K562 (cell line): ENCODE data around the gene TLCD5. TPM values are rescaled to one million over a fixed set of nuclear protein-coding genes. Genes with fewer than 3 reads are reported as not detected.

Source experiments
- ARHGAP35 ChIP-seq: fragments of 450-650 bp; IDR thresholded peaks from 2 replicates; pipeline ENCODE4 v1.6.1; 2018; ENCODE audit not compliant: partially characterized antibody
- BDP1 ChIP-seq: IDR thresholded peaks from 3 replicates; pipeline ENCODE4 v1.6.1; 2011; ENCODE audit not compliant: insufficient read length, insufficient read depth
- GABPB1 ChIP-seq: sonication (generic); formaldehyde crosslinking; IDR thresholded peaks from 2 replicates; pipeline ENCODE4 v1.8.0; 2022; ENCODE audit warnings: mild to moderate bottlenecking, missing genetic modification reagents
- KAT2B ChIP-seq: IDR thresholded peaks from one replicate; pipeline ENCODE4 v1.6.1; 2012; ENCODE audit warnings: low read depth, mild to moderate bottlenecking, control low read depth, inconsistent platforms, low read length, moderate library complexity
- LARP7 ChIP-seq: fragments of 450-650 bp; IDR thresholded peaks from 2 replicates; pipeline ENCODE4 v1.6.1; 2016
- MAFF ChIP-seq: IDR thresholded peaks from 2 replicates; pipeline ENCODE4 v1.6.1; 2012; ENCODE audit warnings: low read length, improper control_type of control experiment
- NFIC ChIP-seq: fragments of 450-650 bp; IDR thresholded peaks from 2 replicates; pipeline ENCODE4 v1.6.1; 2017; ENCODE audit warnings: mild to moderate bottlenecking, inconsistent platforms
- NONO ChIP-seq, 2 experiments: fragments of 200-400 bp in 1 of 2; fragments of 450-650 bp in 1 of 2; formaldehyde crosslinking in 1 of 2; IDR thresholded peaks; 2 replicates each; pipeline ENCODE4 v1.6.1; 2017; ENCODE audit warnings: low read depth in 2 of 2, mild to moderate bottlenecking in 2 of 2, moderate library complexity in 2 of 2, low read length in 1 of 2
- SMC3 ChIP-seq: conservative IDR thresholded peaks from 2 replicates; pipeline ENCODE4 v1.6.1; 2011; ENCODE audit warnings: low read depth, low read length, improper control_type of control experiment; ENCODE audit not compliant: insufficient read depth
- SP2 ChIP-seq: IDR thresholded peaks from 2 replicates; pipeline ENCODE4 v1.6.1; 2011; ENCODE audit warnings: mild to moderate bottlenecking, low read depth, low read length, moderate library complexity; ENCODE audit not compliant: poor library complexity, severe bottlenecking; ENCODE audit errors: extremely low read depth
- SREBF2 ChIP-seq: sonication (generic); formaldehyde crosslinking; IDR thresholded peaks from 2 replicates; pipeline ENCODE4 v1.4.0; 2020; ENCODE audit warnings: mild to moderate bottlenecking, missing genetic modification reagents
- TAF1 ChIP-seq: IDR thresholded peaks from 2 replicates; pipeline ENCODE4 v1.6.1; 2011; ENCODE audit warnings: mild to moderate bottlenecking, low read length, moderate library complexity; ENCODE audit not compliant: insufficient read depth, control insufficient read depth, severe bottlenecking; ENCODE audit errors: extremely low read depth
- TRIM24 ChIP-seq, 2 experiments: fragments of 450-650 bp; IDR thresholded peaks; 2 replicates each; pipeline ENCODE4 v1.6.1; 2016
- ZKSCAN1 ChIP-seq: fragments of 150-350 bp; IDR thresholded peaks from 2 replicates; pipeline ENCODE4 v1.6.1; 2016; ENCODE audit warnings: low read depth, low read length
- ZNF133 ChIP-seq: fragments of 250-450 bp; sonication (Bioruptor Pico); IDR thresholded peaks from 2 replicates; pipeline ENCODE4 v1.4.0; 2020; ENCODE audit warnings: mild to moderate bottlenecking
- ZNF445 ChIP-seq: fragments of 250-450 bp; sonication (Bioruptor Pico); IDR thresholded peaks from 2 replicates; pipeline ENCODE4 v1.4.0; 2020; ENCODE audit warnings: low read depth, mild to moderate bottlenecking, moderate library complexity
- ZNF551 ChIP-seq: fragments of 250-450 bp; sonication (Bioruptor Pico); IDR thresholded peaks from 2 replicates; pipeline ENCODE4 v1.5.0; 2021; ENCODE audit warnings: mild to moderate bottlenecking, moderate library complexity
- ZNF695 ChIP-seq: fragments of 450-650 bp; formaldehyde crosslinking; IDR thresholded peaks from 2 replicates; pipeline ENCODE4 v1.4.0; 2020; ENCODE audit warnings: mild to moderate bottlenecking, moderate library complexity
- ZNF780A ChIP-seq: fragments of 250-450 bp; sonication (Bioruptor Pico); IDR thresholded peaks from 2 replicates; pipeline ENCODE4 v1.5.0; 2021; ENCODE audit warnings: mild to moderate bottlenecking
- polyA plus RNA-seq, 8 experiments: library from polyadenylated mRNA; depleted of rRNA in 4 of 8; stranded (reverse) in 5 of 8; unstranded in 3 of 8; fragments of >200 nt; fragmentation: Nextera tagmentation in 2 of 8; fragmentation: Illumina TruSeq in 1 of 8; extraction: Ambion mirVana in 2 of 8; extraction: Trizol in 1 of 8; gene quantifications; 2 replicates each; pipeline versions ENCODE4 v1.2.1 to v1.2.3, GENCODE V29; 2011 to 2014; ENCODE audit warnings: inconsistent platforms in 1 of 8, missing spikeins in 1 of 8
- total RNA-seq, 7 experiments: library from RNA; depleted of rRNA in 6 of 7; stranded (reverse); fragments of >200 nt in 6 of 7; fragmentation: Illumina TruSeq in 2 of 7; extraction: Trizol in 2 of 7; gene quantifications; 2 replicates each; pipeline versions ENCODE4 v1.2.1 to v1.2.3, GENCODE V29; 2011 to 2021; ENCODE audit warnings: low replicate concordance in 1 of 7
- TF ChIP-seq, protein P1 (sequence below): fragments of 450-650 bp; formaldehyde crosslinking; IDR thresholded peaks from 2 replicates; pipeline ENCODE4 v1.4.0; 2020; ENCODE audit warnings: mild to moderate bottlenecking, moderate library complexity
- TF ChIP-seq, protein P2 (sequence below): fragments of 250-450 bp; sonication (Bioruptor Pico); IDR thresholded peaks from 2 replicates; pipeline ENCODE4 v1.9.0; 2021; ENCODE audit warnings: mild to moderate bottlenecking, inconsistent platforms
- TF ChIP-seq, protein P3 (sequence below): fragments of 250-450 bp; sonication (Bioruptor Pico); IDR thresholded peaks from 2 replicates; pipeline ENCODE4 v1.5.0; 2021; ENCODE audit warnings: mild to moderate bottlenecking, moderate library complexity

The TLCD5 gene
- total and polyA plus RNA-seq, 9 of the 15 experiments (the other 6 are each of a cell fraction or from before 2014, with no cell fraction given) = 0.94 to 5.1 (median 1.6) TPM

DNA sequence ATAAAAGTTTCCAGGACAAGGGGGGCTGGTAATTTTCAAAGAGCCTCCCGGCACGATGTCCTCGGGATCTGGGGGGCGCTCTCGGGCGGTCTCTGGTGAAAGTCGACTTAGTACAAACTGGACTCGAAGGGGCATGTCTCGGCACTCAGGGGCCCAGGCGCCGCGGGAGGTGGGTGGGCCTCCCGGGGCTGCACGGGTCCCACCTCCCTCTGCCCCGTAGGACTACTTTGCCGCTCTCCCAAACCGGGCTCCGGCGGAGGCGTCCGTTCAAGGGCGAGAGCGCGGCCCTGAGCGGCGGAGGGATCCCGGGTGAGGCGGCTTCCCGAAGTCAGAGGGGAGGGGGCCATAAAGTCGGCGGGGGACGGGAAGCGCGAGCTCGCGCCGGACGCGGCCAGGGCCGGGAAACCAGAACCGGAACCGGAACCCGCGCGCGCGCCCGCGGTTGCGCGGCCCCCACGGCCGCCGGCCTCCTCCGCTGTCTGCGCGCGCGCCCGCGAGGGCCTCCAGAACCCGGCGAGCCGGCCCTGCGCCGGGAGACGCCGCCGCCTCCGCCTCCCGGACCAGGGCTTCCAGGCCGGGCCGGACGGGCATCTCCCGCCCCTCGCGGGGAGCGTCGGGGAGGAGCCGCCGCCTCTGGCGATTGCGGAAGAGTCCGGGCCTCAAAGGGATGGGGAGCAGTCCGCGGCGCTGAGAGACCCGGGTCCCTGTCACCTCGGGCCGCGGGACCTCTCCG is 11.0 kb downstream of the TLCD5 start, which contains the start of gene ARHGEF12 (continued):
- TF ChIP-seq, protein P1, sequence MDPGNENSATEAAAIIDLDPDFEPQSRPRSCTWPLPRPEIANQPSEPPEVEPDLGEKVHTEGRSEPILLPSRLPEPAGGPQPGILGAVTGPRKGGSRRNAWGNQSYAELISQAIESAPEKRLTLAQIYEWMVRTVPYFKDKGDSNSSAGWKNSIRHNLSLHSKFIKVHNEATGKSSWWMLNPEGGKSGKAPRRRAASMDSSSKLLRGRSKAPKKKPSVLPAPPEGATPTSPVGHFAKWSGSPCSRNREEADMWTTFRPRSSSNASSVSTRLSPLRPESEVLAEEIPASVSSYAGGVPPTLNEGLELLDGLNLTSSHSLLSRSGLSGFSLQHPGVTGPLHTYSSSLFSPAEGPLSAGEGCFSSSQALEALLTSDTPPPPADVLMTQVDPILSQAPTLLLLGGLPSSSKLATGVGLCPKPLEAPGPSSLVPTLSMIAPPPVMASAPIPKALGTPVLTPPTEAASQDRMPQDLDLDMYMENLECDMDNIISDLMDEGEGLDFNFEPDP (CRISPR knock-in tag) = no peak
- TF ChIP-seq ZKSCAN1 (0 out of 2 replicates have a peak, but pooled peaks have one; percentile 12), TRIM24 (IDR thresholded peaks at IDR 0.05) (peak in 1 of 2 experiments; percentile 59; a peak in 2 of 4 replicates), KAT2B (no peak), SP2 (no peak), ZNF780A (CRISPR knock-in tag) (no peak), TAF1 (peak; percentile 74), LARP7 (no peak), ZNF133 (CRISPR knock-in tag) (no peak), SREBF2 (no peak), SMC3 (peak; percentile 43; the same call in 1 of the 2 replicates), ZNF695 (CRISPR knock-in tag) (no peak), NFIC (0 out of 2 replicates have a peak, but pooled peaks have one; percentile 35), MAFF (no peak), NONO (IDR thresholded peaks at IDR 0.05; ENCODE audit: low read depth in 2 of 2, low read length in 1 of 2) (peak; percentile 62 to 66; a peak in 3 of 4 replicates), ZNF551 (CRISPR knock-in tag) (no peak), ZNF445 (no peak), BDP1 (no peak), GABPB1 (CRISPR knock-in tag) (peak; percentile 68), ARHGAP35 (no peak)
- TF ChIP-seq, protein P2, sequence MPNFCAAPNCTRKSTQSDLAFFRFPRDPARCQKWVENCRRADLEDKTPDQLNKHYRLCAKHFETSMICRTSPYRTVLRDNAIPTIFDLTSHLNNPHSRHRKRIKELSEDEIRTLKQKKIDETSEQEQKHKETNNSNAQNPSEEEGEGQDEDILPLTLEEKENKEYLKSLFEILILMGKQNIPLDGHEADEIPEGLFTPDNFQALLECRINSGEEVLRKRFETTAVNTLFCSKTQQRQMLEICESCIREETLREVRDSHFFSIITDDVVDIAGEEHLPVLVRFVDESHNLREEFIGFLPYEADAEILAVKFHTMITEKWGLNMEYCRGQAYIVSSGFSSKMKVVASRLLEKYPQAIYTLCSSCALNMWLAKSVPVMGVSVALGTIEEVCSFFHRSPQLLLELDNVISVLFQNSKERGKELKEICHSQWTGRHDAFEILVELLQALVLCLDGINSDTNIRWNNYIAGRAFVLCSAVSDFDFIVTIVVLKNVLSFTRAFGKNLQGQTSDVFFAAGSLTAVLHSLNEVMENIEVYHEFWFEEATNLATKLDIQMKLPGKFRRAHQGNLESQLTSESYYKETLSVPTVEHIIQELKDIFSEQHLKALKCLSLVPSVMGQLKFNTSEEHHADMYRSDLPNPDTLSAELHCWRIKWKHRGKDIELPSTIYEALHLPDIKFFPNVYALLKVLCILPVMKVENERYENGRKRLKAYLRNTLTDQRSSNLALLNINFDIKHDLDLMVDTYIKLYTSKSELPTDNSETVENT (CRISPR knock-in tag) = 0 out of 2 replicates have a peak, but pooled peaks have one; percentile 18
- TF ChIP-seq, protein P3, sequence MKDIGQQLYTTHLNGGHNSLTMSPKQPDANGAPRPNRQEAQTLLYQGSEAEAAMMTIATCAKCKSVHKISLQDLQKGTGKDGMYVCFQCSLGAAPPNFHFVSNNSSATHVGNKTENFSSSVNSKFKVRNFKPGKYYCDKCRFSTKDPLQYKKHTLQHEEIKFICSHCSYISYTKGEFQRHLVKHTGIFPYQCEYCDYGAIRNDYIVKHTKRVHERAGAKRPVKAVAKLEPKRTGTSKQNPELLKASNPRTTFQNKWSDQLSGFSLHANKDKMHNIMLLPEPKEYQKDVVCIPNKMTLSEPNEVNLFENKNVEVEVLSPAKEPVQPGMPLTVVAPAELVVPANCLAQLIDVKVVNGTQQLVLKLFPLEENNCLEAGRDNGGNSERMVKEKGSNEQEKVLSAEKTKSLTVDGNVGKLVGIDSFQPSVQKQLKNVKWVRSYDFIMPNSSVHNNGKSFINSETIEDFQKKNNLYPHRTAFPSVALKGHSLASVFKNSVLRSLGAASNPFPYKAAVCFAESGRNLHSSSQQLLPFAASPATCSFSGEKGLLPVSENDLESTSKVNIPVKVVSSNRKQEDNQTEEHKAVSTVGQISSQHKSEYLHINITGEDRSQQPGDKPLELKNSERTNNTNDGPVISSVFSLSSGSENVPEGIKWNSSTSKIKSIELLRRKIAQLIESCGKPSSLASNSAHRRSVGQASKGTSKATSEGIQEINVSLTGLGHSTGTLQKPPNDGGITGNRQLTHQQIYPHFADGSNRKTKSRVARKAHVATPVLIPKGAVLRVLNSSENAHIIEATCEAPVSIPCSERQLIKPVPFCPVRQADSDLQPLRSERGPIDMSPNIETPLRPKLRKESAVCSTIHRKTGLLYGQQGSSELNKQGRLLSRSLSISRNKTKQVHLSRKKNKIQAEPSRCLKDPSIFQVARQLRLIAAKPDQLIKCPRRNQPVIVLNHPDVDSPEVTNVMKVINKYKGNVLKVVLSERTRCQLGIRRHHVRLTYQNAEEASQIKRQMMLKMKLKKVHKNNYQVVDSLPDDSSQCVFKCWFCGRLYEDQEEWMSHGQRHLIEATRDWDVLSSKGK (CRISPR knock-in tag) = no peak
